Testis (tissue), 3 donors: ENCODE results near the gene CARM1. TPM values are rescaled to one million over a fixed set of nuclear protein-coding genes. Genes with fewer than 3 reads are reported as not detected.

ENCODE experiments used
- DNase-seq: peaks from one replicate; pipeline ENCODE4 v3.0.0-alpha.2; 2019
- H3K27ac ChIP-seq, 2 donors: fragments of 200-600 bp; sonication (generic); one replicate each; pipeline ENCODE4 v1.5.1; 2019
- H3K27me3 ChIP-seq: fragments of 200-600 bp; sonication (generic); one replicate; pipeline ENCODE4 v1.5.1; 2019
- H3K36me3 ChIP-seq: fragments of 200-600 bp; sonication (generic); one replicate; pipeline ENCODE4 v1.5.1; 2017; ENCODE audit warnings: low read depth; ENCODE audit errors: missing control alignments
- H3K4me1 ChIP-seq: fragments of 200-600 bp; sonication (generic); one replicate; pipeline ENCODE4 v1.5.1; 2019
- H3K4me3 ChIP-seq, 2 donors: fragments of 200-600 bp; sonication (generic); one replicate each; pipeline ENCODE4 v1.5.1; 2017 to 2019
- H3K9me3 ChIP-seq: fragments of 200-600 bp; sonication (generic); one replicate; pipeline ENCODE4 v1.5.1; 2017
- CTCF ChIP-seq, 3 experiments: fragments of 450-650 bp in 2 of 3; fragments of 200-600 bp in 1 of 3; sonication (generic) in 1 of 3; IDR thresholded peaks; one replicate each; pipeline ENCODE4 v1.5.1; 2016 to 2019; ENCODE audit warnings: antibody characterized with exemption in 3 of 3, mild to moderate bottlenecking in 2 of 3, moderate library complexity in 1 of 3
- POLR2A ChIP-seq: fragments of 450-650 bp; IDR thresholded peaks from one replicate; pipeline ENCODE4 v1.6.1; 2017; ENCODE audit warnings: antibody characterized with exemption, mild to moderate bottlenecking, moderate library complexity
- WGBS, 2 donors: methylation state at CpG; one replicate each; pipeline ENCODE4 v1.1.5; 2018; 5-methylcytosine and 5-hydroxymethylcytosine counted together
- intact Hi-C: fragments of 100-400 bp; cut with DNase I; formaldehyde crosslinking; loops from one replicate; pipeline ENCODE4 v1.15.1; 2023; ENCODE audit warnings: low total_unique reads
- polyA plus RNA-seq: library from polyadenylated mRNA; stranded (reverse); fragments of 350-450 nt; fragmentation: Illumina TruSeq; extraction: RNeasy Lipid Tissue Mini Kit (QIAGEN cat#74804); gene quantifications from one replicate; pipeline ENCODE4 v1.2.3, GENCODE V29; 2014; ENCODE audit warnings: low read depth, low replicate concordance; ENCODE audit not compliant: insufficient read depth
- total RNA-seq, 2 donors: library from RNA; depleted of rRNA; stranded (reverse); fragments of >200 nt; gene quantifications; one replicate each; pipeline ENCODE4 v1.2.3, GENCODE V29; 2016

CARM1 gene
- total and polyA plus RNA-seq, 3 donors from 2014 or later, result 79.5 to 110 (median 82.4) TPM

GRCh38 chr19:10898633-10899032 lies 27.3 kb downstream of the CARM1 start:
- H3K4me3 ChIP-seq, result no peak overlapping the region
- peaks cover 34% of the 10 kb centered on the region for H3K4me1 ChIP-seq
- H3K27ac ChIP-seq, result no peak overlapping the region
- 53 to 63% methylated on average over 4 to 10 of the region's 10 CpGs for WGBS, 2 donors
- intact Hi-C loops, result no loop called here
- no peaks in the 10 kb centered on the region for H3K36me3 ChIP-seq
- TF ChIP-seq POLR2A, result no peak
- TF ChIP-seq CTCF (IDR thresholded peaks at IDR 0.05), result no peak
- no peaks in the 10 kb centered on the region for H3K27me3 ChIP-seq
- H3K9me3 ChIP-seq, result no peaks in the 10 kb centered on the region
- DNase-seq, result no peak

GRCh38 chr19:10899151-10899653 lies 27.8 kb downstream of the CARM1 start:
- DNase-seq, result peak; percentile 33
- H3K27ac ChIP-seq, result peak overlapping the region in 1 of 2 donors; percentile 30
- no peak overlapping the region for H3K4me3 ChIP-seq
- H3K9me3 ChIP-seq, result no peaks in the 10 kb centered on the region
- TF ChIP-seq POLR2A (no peak), CTCF (IDR thresholded peaks at IDR 0.05) (no peak)
- no peaks in the 10 kb centered on the region for H3K36me3 ChIP-seq
- intact Hi-C loops, result no loop called here
- H3K4me1 ChIP-seq, result peaks cover 28% of the 10 kb centered on the region
- H3K27me3 ChIP-seq, result no peaks in the 10 kb centered on the region
- WGBS, 2 donors, result 76 to 97% methylated on average over 3 to 6 of the region's 10 CpGs

GRCh38 chr19:10907925-10908324 lies 36.6 kb downstream of the CARM1 start:
- no peak for DNase-seq
- intact Hi-C loops, result no loop called here
- TF ChIP-seq CTCF (IDR thresholded peaks at IDR 0.05) (no peak), POLR2A (no peak)
- Histone ChIP-seq H3K36me3 (no peaks in the 10 kb centered on the region), H3K27me3 (no peaks in the 10 kb centered on the region), H3K4me3 (no peak overlapping the region), H3K27ac (no peak overlapping the region), H3K4me1 (no peaks in the 10 kb centered on the region), H3K9me3 (no peaks in the 10 kb centered on the region)
- WGBS, 2 donors, result 82 to 86% methylated on average over 14 of the region's 14 CpGs

- DNase-seq, result no peak
- Histone ChIP-seq H3K27me3 (no peaks in the 10 kb centered on the region), H3K9me3 (no peaks in the 10 kb centered on the region), H3K36me3 (no peaks in the 10 kb centered on the region), H3K4me3 (no peak overlapping the region), H3K4me1 (no peaks in the 10 kb centered on the region), H3K27ac (no peak overlapping the region)
- intact Hi-C loops, result no loop called here
- 90 to 95% methylated on average over 15 to 17 of the region's 17 CpGs for WGBS, 2 donors
- no peak for TF ChIP-seq CTCF (IDR thresholded peaks at IDR 0.05)
- no peak for TF ChIP-seq POLR2A
Measured at GRCh38 chr19:10908380-10908960, 37.1 kb downstream of the CARM1 start.
